Mucosa of descending colon (tissue), 3 donors: ENCODE results near the gene GNAQ. TPM values are rescaled to one million over a fixed set of nuclear protein-coding genes. Genes with fewer than 3 reads are reported as not detected.
"Not testable (repeated sequence)": the region's sequence is repeated elsewhere in the genome, so short reads cannot be mapped to it uniquely, and the experiment has no call there.

Experiments
- ATAC-seq: fragments of 200-7000 bp; cut with Tn5 transposase; one replicate; pipeline ENCODE4 v1.9.1; 2020; ENCODE audit warnings: mild to moderate bottlenecking, moderate library complexity
- DNase-seq, 3 donors: peaks; one replicate each; pipeline ENCODE4 v3.0.0-alpha.2; 2020
- H3K36me3 ChIP-seq: fragments of 200-600 bp; one replicate; pipeline ENCODE4 v1.8.0; 2021; ENCODE audit warnings: low read depth, mild to moderate bottlenecking
- H3K4me1 ChIP-seq: fragments of 200-600 bp; one replicate; pipeline ENCODE4 v1.8.0; 2021; ENCODE audit warnings: low read depth, mild to moderate bottlenecking
- H3K4me3 ChIP-seq: fragments of 200-600 bp; one replicate; pipeline ENCODE4 v1.8.0; 2021; ENCODE audit warnings: mild to moderate bottlenecking
- H3K9me3 ChIP-seq: fragments of 200-600 bp; one replicate; pipeline ENCODE4 v1.8.0; 2021; ENCODE audit warnings: mild to moderate bottlenecking
- CTCF ChIP-seq: fragments of 200-600 bp; IDR thresholded peaks from one replicate; pipeline ENCODE4 v1.8.0; 2022; ENCODE audit warnings: antibody characterized with exemption, mild to moderate bottlenecking
- intact Hi-C, 2 donors: fragments of 100-400 bp; cut with DNase I in 1 of 2; cut with micrococcal nuclease in 1 of 2; formaldehyde crosslinking; loops; one replicate each; pipeline versions ENCODE4 v1.11.0 to v1.11.1; 2022; cut with DNase I, micrococcal nuclease
- total RNA-seq, 3 donors: library from RNA; stranded (reverse); fragmentation: NEBNext Ultra II Directional in 2 of 3; extraction: Animal tissue kit (Norgen Biotek cat#: 25700) in 2 of 3; gene quantifications; one replicate each; pipeline versions ENCODE4 v1.2.1 to v1.2.4, GENCODE V29; 2021 to 2023
- donor health status: DM: no; HTN: no; CAD: no; lungs with moderate emphysema.
- donor health status: DM: no; HTN: no; CAD: no.
- donor health status: DM: no; HTN: yes; CAD: no.

The GNAQ gene
- total RNA-seq, 3 donors from 2014 or later, result 95.9 to 115 (median 104) TPM

- H3K36me3 ChIP-seq, result no peaks in the 10 kb centered on the region
- ATAC-seq, result no peak
- TF ChIP-seq CTCF, result no peak
These were observed 302.4 kb downstream of the GNAQ start for GRCh38 chr9:77729177-77729576.

DNA sequence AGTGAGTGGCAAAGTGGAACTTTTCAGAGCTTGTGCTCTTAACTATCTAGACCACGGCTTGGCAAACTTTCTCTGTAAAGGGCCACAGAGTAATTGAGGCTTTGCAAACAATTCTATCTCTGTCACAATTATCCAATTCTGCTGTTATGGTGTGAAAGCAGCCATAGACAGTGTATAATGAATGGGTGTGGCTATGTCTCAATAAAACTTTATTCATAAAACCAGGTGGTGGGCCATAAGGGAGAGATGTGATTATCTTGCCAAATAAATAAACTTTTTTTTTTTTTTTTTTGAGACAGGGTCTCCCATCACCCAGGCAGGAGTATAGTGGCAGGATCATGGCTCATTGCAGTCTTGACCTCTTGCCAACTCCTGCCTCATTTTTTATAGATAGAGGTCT lies 304.8 kb downstream of the GNAQ start:
- ATAC-seq, result no peak
- DNase-seq, result no peak
- H3K9me3 ChIP-seq, result no peaks in the 10 kb centered on the region
- H3K4me3 ChIP-seq, result no peak overlapping the region
- H3K4me1 ChIP-seq, result no peaks in the 10 kb centered on the region
- H3K36me3 ChIP-seq, result no peaks in the 10 kb centered on the region
- no peak for TF ChIP-seq CTCF
- intact Hi-C loops, result no loop called here

More at GRCh38 chr9:77729177-77729576, 302.4 kb downstream of the GNAQ start:
- H3K4me3 ChIP-seq, result no peak overlapping the region
- DNase-seq, result no peak
- no peaks in the 10 kb centered on the region for H3K9me3 ChIP-seq
- intact Hi-C loops, result no loop called here
- H3K4me1 ChIP-seq, result no peaks in the 10 kb centered on the region

- ATAC-seq, result no peak
- no peak overlapping the region for H3K4me3 ChIP-seq
- no peaks in the 10 kb centered on the region for H3K9me3 ChIP-seq
- intact Hi-C loops, result no loop called here
- no peaks in the 10 kb centered on the region for H3K36me3 ChIP-seq
- TF ChIP-seq CTCF, result no peak
- no peaks in the 10 kb centered on the region for H3K4me1 ChIP-seq
- DNase-seq, result no peak
These were observed 305.3 kb downstream of the GNAQ start for GRCh38 chr9:77726289-77726688.

- ATAC-seq, result no peak
- no peak for TF ChIP-seq CTCF
- Histone ChIP-seq H3K4me1 (no peaks in the 10 kb centered on the region), H3K36me3 (no peaks in the 10 kb centered on the region), H3K9me3 (no peaks in the 10 kb centered on the region), H3K4me3 (no peak overlapping the region)
- intact Hi-C loops, result no loop called here
- DNase-seq, result no peak
These were observed 305.8 kb downstream of the GNAQ start for GRCh38 chr9:77725820-77726219.

GRCh38 chr9:77725046-77725694 lies 306.4 kb downstream of the GNAQ start:
- ATAC-seq (no peak), DNase-seq (no peak)
- H3K4me3 ChIP-seq, result no peak overlapping the region
- H3K9me3 ChIP-seq, result no peaks in the 10 kb centered on the region
- H3K4me1 ChIP-seq, result no peaks in the 10 kb centered on the region
- intact Hi-C loops, result no loop called here
- no peak for TF ChIP-seq CTCF
- H3K36me3 ChIP-seq, result no peaks in the 10 kb centered on the region

GRCh38 chr9:77721156-77721555 lies 310.5 kb downstream of the GNAQ start:
- DNase-seq, intact Hi-C loops, H3K4me1 ChIP-seq, H3K9me3 ChIP-seq, H3K36me3 ChIP-seq, H3K4me3 ChIP-seq, ATAC-seq: not testable (repeated sequence)
